DMS153 (cell line): Measurements from ENCODE around the gene ABCC6.
A peak's percentile ranks its signal among the peaks of the same experiment; 100 is the strongest.
"Not testable (repeated sequence)": the region's sequence is repeated elsewhere in the genome, so short reads cannot be mapped to it uniquely, and the experiment has no call there.

Experiments used
- DNase-seq: peaks from one replicate; lab custom pipeline; 2025; lab: John Stamatoyannopoulos, UW

Gene ABCC6

DNA sequence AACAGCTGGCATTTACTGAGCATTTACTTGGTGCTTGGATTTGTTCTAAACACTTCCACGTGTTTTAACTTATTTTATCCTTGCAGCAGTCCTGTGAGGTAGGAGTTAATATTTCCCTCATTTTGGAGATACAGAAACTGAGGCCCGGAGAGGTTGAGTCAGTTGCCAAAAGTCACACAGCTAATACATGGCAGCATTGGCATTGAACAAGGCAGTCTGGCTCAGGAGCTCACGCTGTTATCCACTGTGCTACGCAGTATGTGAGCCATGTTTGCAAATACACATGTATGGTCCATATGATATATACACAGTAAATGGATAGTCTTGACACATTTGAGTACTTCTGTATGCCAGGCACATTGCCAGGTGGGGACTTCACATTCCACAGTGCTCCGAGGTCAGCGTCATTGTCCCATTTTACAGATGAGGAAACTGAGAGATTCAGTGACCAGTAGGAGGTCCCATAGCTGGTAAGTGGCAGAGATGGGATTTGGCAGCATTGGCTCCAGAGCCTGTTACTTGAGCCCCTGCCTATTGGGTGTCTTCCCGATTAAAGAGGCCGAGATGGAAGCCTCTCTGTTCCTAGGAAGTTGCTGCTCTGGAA is 110.7 kb downstream of the ABCC6 start:
- DNase-seq: no peak

DNA sequence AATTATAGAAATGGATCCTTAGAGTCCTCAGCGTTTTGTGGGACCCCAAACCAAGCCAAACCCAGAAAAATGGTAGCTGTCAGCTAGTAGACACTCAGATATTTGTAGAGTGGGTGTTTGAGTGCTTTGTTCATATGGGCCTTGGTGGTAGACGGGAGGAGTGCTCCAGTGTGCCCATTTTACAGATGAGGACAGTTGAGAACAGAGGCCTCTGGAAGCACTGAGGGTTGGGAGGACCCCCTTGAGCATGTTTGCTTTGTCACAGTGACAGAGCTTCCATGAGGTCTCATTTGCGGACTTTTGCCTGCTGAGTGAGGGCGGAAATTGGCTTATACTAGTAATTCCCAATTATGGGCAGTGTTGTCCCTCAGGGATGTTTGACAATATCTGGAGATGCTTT is 111.7 kb downstream of the ABCC6 start:
- DNase-seq: no peak

GRCh38 chr16:16110111-16110490 is 113.2 kb downstream of the ABCC6 start:
- DNase-seq: no peak

- no peak for DNase-seq
Observed at GRCh38 chr16:16109453-16110110, 113.7 kb downstream of the ABCC6 start.

- DNase-seq: no peak
Observed at GRCh38 chr16:16108759-16109158, 114.5 kb downstream of the ABCC6 start.

DNA sequence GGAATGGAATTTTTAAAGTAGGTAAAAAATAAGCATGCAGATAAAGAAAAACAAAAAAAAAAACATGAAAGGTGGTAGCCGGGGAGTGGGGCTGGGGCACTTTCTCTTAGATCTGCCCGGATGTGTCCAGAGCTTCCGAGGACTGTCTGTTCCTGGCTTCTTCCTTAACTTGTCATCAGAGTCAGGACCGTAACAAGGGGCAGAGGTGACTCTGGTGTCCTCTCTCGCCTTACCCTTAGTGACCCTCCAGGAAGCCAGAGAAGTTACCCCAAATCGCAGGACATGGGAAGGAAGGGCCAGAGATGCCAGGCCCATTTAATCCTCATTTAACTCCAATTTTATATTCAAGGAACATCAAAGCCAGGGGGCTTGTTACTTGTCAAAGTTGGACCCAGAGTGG is 115.5 kb downstream of the ABCC6 start:
- DNase-seq: no peak

DNA sequence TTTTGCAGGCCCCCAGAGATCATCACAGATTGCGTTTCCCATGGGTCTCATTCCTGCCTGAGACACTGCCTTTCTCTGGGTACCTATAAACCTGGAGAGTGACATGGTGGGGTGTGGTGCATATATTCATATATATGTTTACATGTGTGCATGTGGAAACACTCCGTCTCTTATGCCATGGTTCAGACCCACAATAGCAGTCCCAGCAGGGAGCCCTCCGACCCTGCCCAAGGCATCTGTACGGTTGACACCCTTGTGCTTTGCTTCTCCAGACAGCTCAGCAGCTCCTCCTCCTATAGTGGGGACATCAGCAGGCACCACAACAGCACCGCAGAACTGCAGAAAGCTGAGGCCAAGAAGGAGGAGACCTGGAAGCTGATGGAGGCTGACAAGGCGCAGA is 116.8 kb downstream of the ABCC6 start:
- no peak for DNase-seq

DNA sequence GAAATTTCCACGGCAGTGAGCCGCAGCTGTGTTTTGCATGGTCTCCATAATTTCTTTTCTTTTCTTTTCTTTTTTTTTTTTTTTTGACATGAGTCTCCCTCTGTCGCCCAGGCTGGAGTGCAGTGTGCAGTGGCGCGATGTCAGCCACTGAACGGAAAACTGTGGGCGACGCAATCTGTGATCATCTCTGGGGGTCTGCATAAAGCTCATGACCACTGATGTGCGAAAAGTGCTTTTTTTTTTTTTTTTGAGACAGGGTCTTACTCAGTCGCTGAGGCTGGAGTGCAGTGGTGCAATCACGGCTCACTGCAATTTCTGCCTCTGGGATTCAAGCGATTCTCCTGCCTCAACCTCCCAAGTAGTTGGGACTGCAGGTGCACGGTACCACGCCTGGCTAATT is 117.6 kb downstream of the ABCC6 start:
- no peak for DNase-seq

- DNase-seq: not testable (repeated sequence)
Observed at GRCh38 chr16:16104804-16105141, 118.5 kb downstream of the ABCC6 start.

DNA sequence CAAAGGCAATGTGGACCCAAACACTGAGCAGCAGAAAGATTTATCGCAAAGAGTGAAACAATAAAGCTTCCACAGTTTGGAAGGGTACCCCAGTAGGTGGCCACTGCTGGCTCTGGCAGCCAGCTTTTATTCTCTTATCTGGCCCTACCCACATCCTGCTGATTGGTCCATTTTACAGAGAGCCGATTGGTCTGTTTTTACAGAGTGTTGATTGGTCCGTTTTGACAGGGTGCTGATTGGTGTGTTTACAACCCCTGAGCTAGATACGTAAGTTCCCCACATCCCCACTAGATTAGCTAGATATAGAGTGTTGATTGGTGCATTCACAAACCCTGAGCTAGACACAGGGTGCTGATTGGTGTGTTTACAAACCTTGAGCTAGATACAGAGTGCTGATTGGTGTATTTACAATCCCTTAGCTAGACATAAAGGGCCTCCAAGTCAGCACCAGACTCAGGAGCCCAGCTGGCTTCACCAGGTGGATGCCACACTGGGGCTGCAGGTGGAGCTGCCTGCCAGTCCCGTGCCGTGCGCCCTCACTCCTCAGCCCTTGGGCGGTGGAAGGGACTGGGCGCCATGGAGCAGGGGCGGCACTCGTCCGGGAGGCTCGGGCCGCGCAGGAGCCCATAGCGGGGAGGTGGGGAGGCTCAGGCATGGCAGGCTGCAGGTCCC is 119.0 kb downstream of the ABCC6 start:
- DNase-seq: not testable (repeated sequence)

DNA sequence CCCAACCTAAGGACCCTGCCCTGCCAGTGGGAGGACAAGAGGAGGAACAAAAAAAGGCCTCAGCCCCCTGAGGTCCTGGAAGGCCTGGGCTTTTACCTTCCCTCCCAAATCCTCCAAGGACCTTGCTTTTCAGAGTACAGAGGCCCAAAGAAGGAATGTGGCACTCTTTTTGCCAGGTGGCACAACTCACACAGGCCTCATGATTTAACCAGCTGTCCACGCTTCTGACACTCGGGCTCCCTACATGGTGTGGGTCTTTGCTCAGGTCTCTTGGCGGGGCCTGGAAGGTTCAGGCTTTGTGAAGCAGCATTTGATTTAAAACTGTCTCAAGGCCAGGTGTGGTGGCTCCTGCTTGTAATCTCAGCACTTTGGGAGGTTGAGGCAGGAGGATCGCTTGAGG is 120.6 kb downstream of the ABCC6 start:
- no peak for DNase-seq

DNA sequence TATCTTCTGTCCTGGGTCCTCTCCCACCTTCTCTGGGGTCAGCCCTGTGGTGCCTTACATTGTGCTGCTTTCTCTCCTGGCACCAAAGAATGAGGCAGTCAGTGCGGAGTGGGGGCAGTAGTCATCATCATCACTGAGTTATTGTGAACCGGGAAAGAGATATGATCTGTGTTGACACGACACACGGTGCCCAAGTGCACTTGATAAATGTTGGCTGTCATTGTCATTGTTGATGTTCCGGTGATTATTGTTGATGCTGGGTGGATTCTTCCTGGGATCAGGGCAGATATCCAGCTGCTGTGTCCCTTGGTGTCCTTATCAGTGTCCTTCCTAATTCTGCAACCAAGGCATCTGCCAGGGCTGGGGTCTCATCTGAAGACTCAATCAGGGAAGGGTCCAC is 121.7 kb downstream of the ABCC6 start:
- peak; percentile 52 for DNase-seq

- DNase-seq: no peak
Observed at GRCh38 chr16:16100631-16101030, 122.7 kb downstream of the ABCC6 start.

DNA sequence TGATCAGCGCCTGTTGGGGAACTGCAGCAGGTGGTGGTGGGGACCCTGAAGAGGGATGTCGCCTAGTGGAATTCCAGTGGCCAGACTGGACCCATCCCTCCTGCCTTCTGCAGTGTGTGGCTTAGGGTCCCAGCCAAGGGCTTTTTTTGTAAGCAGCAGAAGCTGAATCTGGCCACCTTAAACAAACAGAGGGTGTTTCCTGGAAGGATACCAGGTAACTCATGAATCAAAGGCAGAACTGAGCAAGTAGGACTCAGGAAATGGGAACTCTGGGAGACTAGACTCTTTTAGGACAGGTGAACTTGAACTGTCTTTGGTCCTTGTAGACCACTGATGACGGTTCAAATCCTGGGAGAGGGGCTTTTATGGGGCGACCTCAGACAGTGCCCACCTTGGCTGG is 124.0 kb downstream of the ABCC6 start:
- DNase-seq: peak; percentile 4
